Bronchial epithelial cell (primary cell): Measurements from ENCODE around the gene EMP2. TPM values are rescaled to one million over a fixed set of nuclear protein-coding genes. Genes with fewer than 3 reads are reported as not detected.

Experiments
- DNase-seq: peaks from one replicate; pipeline ENCODE4 v3.0.0-alpha.2; 2010; ENCODE audit warnings: low read depth
- FAIRE-seq: peaks from 2 replicates; lab custom pipeline; 2011; peaks lifted over from hg19 to GRCh38; lab: Jason Lieb, UNC
- H3K27me3 ChIP-seq: 2 replicates; pipeline ENCODE4 v1.5.1; 2011; ENCODE audit warnings: low read length; ENCODE audit not compliant: control insufficient read depth, insufficient read depth
- H3K36me3 ChIP-seq: 2 replicates; pipeline ENCODE4 v1.5.1; 2011; ENCODE audit warnings: low read length; ENCODE audit not compliant: control insufficient read depth, insufficient read depth
- H3K4me3 ChIP-seq: 2 replicates; pipeline ENCODE4 v1.5.1; 2011; ENCODE audit warnings: mild to moderate bottlenecking, low read depth, low read length, control low read depth
- total RNA-seq: library from RNA; depleted of rRNA; stranded (reverse); fragments of >200 nt; gene quantifications from 2 replicates; pipeline ENCODE4 v1.2.1, GENCODE V29; 2014
- TF ChIP-seq, protein P1 (sequence below): IDR thresholded peaks from 2 replicates; pipeline ENCODE4 v1.5.1; 2011; ENCODE audit warnings: mild to moderate bottlenecking, moderate library complexity, low read length, control low read depth, inconsistent platforms; ENCODE audit not compliant: insufficient read depth, severe bottlenecking

EMP2 gene
- total RNA-seq, 1 donor from 2014 or later: 15.5 TPM

DNA sequence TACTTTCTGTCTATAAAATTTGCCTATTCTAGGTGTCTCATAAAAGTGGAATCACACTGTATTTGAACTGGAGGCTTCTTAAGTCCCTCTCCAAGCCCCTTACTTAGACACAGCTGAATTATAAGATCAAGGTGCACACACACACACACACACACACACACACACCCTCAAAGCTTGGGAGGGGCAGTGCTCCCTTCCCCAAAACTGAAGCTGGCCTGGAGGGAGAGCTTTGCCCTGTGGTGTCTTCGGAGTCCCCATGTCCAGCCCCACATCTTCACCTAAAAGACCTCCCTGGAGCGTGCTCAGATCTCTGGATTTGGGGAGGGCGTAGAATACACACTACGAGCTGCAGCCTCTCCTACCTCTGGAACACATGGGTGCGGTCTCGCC lies 828 bp downstream of the EMP2 start:
- FAIRE-seq (no peak), DNase-seq (no peak)
- no peaks in the 10 kb centered on the region for H3K36me3 ChIP-seq

DNA sequence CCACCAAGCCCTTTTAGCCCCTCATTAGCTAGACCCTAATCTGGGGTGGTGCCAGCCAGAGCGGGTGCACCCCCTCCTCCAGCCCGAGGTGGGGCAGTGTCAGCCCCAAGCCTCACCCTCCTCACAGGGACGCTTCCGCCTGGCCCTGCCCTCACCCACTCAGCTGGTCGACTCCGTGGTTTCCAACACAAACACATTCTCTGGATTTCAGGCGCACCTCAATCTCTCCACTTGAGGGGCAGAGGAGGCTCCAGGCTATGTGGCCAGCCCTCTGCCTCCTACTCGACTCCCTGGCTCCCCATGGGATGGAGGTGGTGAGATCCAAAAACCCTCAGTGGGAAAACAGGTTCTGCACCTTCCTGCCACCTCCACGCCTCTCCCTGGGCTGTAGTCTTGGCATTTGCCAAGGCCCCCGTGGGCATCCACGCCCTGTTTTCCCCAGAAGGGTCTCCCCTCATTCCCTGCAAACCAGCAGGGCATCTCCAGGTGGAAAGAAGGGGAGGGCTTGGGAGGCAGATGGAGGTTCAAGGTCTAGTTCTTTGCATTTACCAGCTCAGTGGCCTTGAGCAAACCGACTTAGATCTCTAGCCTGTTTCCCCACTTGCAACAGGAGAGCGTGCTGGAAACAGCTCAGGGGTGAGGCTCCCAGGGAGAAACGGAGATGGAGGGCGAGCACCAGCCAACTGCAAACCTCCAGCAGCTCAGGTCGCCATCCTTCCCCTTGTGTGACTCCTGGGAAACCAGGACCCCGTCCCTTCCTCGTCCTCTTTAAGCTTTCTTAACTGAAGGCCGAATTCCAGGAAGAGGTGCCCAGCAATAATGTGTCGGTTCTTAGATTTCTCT lies 1.7 kb downstream of the EMP2 start:
- Histone ChIP-seq H3K27me3 (no peaks in the 10 kb centered on the region), H3K4me3 (peak overlapping the region; percentile 87), H3K36me3 (no peaks in the 10 kb centered on the region)
- DNase-seq: peak; percentile 37
- no peak for FAIRE-seq
- TF ChIP-seq, protein P1, sequence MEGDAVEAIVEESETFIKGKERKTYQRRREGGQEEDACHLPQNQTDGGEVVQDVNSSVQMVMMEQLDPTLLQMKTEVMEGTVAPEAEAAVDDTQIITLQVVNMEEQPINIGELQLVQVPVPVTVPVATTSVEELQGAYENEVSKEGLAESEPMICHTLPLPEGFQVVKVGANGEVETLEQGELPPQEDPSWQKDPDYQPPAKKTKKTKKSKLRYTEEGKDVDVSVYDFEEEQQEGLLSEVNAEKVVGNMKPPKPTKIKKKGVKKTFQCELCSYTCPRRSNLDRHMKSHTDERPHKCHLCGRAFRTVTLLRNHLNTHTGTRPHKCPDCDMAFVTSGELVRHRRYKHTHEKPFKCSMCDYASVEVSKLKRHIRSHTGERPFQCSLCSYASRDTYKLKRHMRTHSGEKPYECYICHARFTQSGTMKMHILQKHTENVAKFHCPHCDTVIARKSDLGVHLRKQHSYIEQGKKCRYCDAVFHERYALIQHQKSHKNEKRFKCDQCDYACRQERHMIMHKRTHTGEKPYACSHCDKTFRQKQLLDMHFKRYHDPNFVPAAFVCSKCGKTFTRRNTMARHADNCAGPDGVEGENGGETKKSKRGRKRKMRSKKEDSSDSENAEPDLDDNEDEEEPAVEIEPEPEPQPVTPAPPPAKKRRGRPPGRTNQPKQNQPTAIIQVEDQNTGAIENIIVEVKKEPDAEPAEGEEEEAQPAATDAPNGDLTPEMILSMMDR: peak; percentile 19

More for the DNA sequence above, 828 bp downstream of the EMP2 start:
- TF ChIP-seq, protein P1: no peak
- Histone ChIP-seq H3K27me3 (no peaks in the 10 kb centered on the region), H3K4me3 (peak overlapping the region; percentile 87)

DNA sequence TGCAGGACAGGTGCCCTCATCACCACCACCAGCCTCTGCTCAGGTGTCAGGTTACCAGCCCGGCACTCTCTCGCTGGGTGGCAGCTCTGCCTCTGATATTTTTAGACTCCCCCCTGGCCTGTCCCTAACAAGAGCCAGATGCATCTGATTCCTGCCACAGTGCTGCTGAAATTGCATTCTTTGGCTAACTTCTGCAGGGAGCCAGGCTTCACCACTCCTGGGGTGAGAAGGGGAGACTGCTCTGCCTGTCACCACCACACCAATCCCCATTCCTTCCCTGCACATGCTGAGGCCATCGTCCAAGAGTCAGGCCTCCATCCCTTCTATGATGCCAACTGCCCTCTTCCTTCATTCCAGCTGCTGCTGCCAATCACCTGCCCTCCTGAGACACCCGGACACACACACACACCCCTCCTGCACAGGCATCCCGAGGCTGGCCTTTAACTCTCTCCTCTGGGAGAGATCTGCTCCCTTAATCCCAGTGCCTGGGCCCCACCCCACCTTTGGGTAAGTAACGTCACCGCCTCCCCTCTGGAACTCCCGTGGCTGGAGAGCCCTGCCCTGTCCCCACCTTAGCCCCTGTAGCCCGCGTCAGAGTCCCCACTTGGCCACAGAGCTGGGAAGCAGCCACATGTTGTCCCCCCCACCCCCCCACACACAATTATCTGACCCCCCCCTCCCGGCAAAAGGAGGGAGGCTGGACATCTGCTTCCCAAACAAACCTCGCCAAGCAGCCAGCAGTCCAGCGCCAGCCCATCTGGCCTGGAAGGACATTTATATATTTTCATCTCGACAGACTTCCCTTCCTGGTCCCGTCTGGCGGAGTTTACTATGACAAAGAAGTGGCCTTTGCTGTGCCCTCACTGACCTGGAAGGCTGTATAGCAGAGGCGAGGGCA lies 2.8 kb downstream of the EMP2 start:
- no peak overlapping the region for H3K4me3 ChIP-seq

DNA sequence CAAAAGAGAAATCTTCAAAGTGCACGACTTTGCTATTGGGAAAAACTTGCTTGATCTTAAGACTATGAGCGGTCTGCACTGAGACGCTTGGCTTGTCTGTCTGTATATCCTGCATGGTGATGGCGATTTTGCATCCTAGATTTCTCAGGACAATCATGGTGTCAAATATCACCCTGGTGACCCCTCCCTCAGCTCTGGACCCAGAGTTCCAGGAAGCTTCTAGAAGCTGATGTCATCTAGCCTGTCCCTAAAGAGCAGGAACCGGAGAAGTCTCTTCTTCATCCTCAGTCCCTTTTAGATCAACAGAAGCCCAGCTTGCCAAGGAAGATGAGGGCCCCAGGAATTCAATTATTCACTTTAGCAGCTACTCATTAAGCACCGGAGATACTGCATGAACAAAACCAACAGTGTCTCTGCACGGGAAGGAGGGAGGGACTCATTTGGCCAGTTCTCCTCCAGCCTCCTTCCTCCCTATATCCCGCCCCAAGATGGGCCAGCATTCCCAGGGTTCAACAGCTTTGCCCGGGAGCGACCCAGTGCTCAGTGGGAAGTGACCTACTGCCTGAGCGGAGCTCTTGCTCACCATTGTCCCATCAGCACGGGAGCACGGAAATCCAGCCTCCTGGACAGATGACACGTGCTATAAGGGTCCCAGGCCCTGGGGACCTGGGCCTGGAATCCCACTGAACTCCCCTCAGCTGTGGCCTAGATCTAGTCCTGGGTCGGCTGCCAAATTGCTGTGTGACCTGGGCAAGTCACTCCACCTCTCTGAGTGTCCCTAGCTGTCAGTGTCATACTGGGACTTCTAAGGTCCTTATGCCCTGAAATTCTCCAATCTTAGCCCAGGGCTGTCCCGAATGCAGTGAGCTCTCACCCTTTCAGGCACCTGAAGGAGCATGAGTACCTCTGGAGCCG lies 3.8 kb downstream of the EMP2 start:
- TF ChIP-seq, protein P1: no peak
- no peak for FAIRE-seq
- Histone ChIP-seq H3K4me3 (no peak overlapping the region), H3K27me3 (no peaks in the 10 kb centered on the region), H3K36me3 (peaks cover 1% of the 10 kb centered on the region)
- DNase-seq: no peak

More for the DNA sequence above, 2.8 kb downstream of the EMP2 start:
- H3K27me3 ChIP-seq: no peaks in the 10 kb centered on the region
- DNase-seq (no peak), FAIRE-seq (no peak)
- peaks cover 1% of the 10 kb centered on the region for H3K36me3 ChIP-seq
- TF ChIP-seq, protein P1: no peak

DNA sequence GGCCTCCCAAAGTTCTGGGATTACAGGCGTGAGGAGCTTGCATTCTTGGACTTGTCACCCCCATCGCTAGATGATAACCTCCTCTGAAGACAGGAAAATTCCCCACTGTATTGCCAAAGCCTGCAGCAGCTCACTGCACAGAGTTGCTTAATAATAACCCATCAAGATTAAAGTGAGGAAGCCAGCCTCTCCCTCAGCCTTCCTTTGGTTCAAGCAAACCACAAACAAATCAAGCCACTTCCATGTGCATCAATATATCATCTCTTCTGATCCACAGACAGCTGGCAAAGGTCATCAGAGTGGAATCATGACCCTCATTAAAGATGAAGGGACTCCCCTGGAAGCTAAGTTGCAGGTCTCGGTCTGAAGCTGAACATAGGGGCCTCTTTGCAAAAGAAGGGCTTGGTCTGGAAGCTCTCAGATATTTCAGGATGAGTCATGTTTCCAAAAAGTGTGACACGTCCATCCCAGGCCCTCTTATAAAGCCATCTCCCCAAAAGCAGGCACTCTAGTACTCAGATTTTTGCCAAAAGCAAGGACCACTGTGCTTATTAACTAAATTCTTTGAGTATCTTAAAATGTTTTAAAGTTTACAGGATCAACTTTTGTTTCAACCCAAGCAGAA lies 4.8 kb downstream of the EMP2 start:
- DNase-seq (no peak), FAIRE-seq (no peak)
- H3K4me3 ChIP-seq: no peak overlapping the region
- TF ChIP-seq, protein P1: no peak
- no peaks in the 10 kb centered on the region for H3K27me3 ChIP-seq
- peaks cover 1% of the 10 kb centered on the region for H3K36me3 ChIP-seq
